ENCODE measurements around the gene UBALD1. TPM values are rescaled to one million over a fixed set of nuclear protein-coding genes. Genes with fewer than 3 reads are reported as not detected.
A peak's percentile ranks its signal among the peaks of the same experiment; 100 is the strongest.

The UBALD1 gene
- total and polyA plus RNA-seq, 2 donors (not counting 1 experiment from before 2014, with no cell fraction given): 2.2 to 3.6 TPM

GRCh38 chr16:4624827-4625559 lies 10.3 kb upstream of the UBALD1 start:
- Histone ChIP-seq H3K27me3 (ENCODE audit: control insufficient read depth, insufficient read depth, low read length) (no peaks in the 10 kb centered on the region), H3K4me1 (ENCODE audit: control insufficient read depth, extremely low read depth, insufficient read depth, low read length) (peaks cover 5% of the 10 kb centered on the region), H3K27ac (ENCODE audit: insufficient read depth, low read length) (peak overlapping the region; percentile 97), H3K36me3 (ENCODE audit: control insufficient read depth, insufficient read depth, low read length) (no peaks in the 10 kb centered on the region), H3K9ac (ENCODE audit: insufficient read depth, low read length) (peak overlapping the region; percentile 96), H3K4me2 (ENCODE audit: extremely low read depth, insufficient read depth, low read length) (peak overlapping the region; percentile 81), H3K79me2 (ENCODE audit: control insufficient read depth, insufficient read depth, low read length) (peaks cover 40% of the 10 kb centered on the region), H3K4me3 (replicated peaks in 1 of 4; ENCODE audit: control extremely low read depth in 1 of 4, insufficient read depth in 1 of 4, low read depth in 3 of 4, low read length in 4 of 4) (peak overlapping the region; percentile 70 to 90 (median 76)), H2AFZ (ENCODE audit: low read length) (peak overlapping the region; percentile 85), H3K9me3 (ENCODE audit: control insufficient read depth, insufficient read depth, low read depth, low read length) (no peaks in the 10 kb centered on the region), H4K20me1 (ENCODE audit: control insufficient read depth, extremely low read depth, insufficient read depth, low read length) (no peaks in the 10 kb centered on the region)
- DNase-seq (ENCODE audit: low read depth in 2 of 2): peak; percentile 66 to 67
- TF ChIP-seq EZH2 (IDR thresholded peaks at IDR 0.05; ENCODE audit: low read length, missing control alignments) (no peak), CTCF (conservative IDR thresholded peaks at IDR 0.05 in 1 of 2, IDR thresholded peaks at IDR 0.05 in 1 of 2; ENCODE audit: low read depth in 1 of 2, low read length in 2 of 2) (no peak)

DNA sequence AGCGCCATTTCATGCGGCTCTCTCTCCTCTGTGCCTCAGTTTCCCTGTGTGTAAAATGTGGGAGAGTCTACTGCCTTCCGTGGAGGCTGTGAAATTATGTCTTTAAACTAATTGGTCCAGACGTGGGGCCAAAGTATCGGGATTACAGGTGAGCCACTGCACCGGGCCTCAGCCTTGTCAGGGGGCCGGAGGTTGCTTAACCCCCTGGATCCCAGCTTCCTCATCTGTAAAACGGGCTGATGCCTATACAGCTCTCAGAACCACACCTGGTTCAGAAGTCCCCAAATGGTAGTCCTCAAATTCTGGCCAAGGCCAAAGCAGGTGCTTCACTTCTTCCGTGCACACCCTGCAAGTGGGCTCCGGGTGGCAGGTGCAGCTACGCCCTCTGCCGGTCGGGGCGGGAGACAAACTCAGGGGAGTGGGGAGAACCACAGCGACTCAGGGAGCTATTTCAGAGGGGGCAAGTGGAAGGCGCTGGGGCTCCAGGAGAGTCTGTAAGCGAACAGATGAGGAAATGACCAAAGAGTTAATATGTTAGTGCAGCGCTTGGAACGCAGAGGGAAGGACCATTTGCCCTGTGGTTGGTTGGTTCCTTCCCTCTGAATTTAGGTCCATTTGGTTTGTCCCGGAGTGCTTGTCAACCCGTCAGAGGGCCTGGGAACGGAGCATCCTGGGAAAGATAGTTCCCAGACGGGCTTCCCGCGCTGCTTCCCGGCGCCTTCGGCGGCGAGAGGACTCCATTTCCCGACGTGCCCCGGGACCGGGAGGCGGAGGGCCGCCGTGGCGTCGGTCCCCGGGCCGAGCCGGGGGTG lies 9.5 kb upstream of the UBALD1 start, which contains the start of gene MGRN1:
Gene MGRN1, plus strand, starts transcription at position 812 of the 812 bp plus-strand sequence. CDS start 135 bp downstream, outside the sequence.
- peak within 1 kb of the TSS; percentile 99 for H2AFZ ChIP-seq (ENCODE audit: low read length)
- DNase-seq (ENCODE audit: low read depth in 2 of 2): peak; percentile 98
- TF ChIP-seq EZH2 (IDR thresholded peaks at IDR 0.05; ENCODE audit: low read length, missing control alignments) (no peak), CTCF (conservative IDR thresholded peaks at IDR 0.05 in 1 of 2, IDR thresholded peaks at IDR 0.05 in 1 of 2; ENCODE audit: low read depth in 1 of 2, low read length in 2 of 2) (peak; percentile 87 to 95)

DNA sequence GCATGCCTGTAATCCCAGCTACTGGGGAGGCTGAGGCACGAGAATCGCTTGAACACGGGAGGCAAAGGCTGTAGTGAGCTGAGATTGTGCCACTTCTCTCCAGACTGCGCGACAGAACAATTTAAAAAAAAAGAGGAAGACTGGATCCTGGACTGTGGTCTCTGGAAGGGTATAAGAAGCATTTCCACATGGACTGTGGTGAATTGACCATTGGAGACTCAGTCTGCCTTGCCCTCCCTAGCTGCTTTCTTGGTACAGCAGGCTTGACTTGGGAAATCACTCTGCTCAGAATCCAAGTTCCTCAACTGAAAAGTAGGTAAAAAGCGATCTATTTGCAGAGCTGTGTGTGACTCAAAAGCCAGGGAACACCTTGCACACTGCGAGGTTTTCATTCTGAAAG lies 8.9 kb upstream of the UBALD1 start:
- H3K27ac ChIP-seq (ENCODE audit: insufficient read depth, low read length): no peak overlapping the region
- H3K4me2 ChIP-seq (ENCODE audit: extremely low read depth, insufficient read depth, low read length): no peak overlapping the region
- no peak overlapping the region for H3K9ac ChIP-seq (ENCODE audit: insufficient read depth, low read length)
- H3K4me3 ChIP-seq (replicated peaks in 1 of 4; ENCODE audit: control extremely low read depth in 1 of 4, insufficient read depth in 1 of 4, low read depth in 3 of 4, low read length in 4 of 4): no peak overlapping the region
- no peaks in the 10 kb centered on the region for H3K9me3 ChIP-seq (ENCODE audit: control insufficient read depth, insufficient read depth, low read depth, low read length)
- no peak for TF ChIP-seq EZH2 (IDR thresholded peaks at IDR 0.05; ENCODE audit: low read length, missing control alignments)
- peaks cover 30% of the 10 kb centered on the region for H3K79me2 ChIP-seq (ENCODE audit: control insufficient read depth, insufficient read depth, low read length)
- H2AFZ ChIP-seq (ENCODE audit: low read length): no peak overlapping the region
- DNase-seq (ENCODE audit: low read depth in 2 of 2): no peak
- H4K20me1 ChIP-seq (ENCODE audit: control insufficient read depth, extremely low read depth, insufficient read depth, low read length): no peaks in the 10 kb centered on the region
- peaks cover 5% of the 10 kb centered on the region for H3K4me1 ChIP-seq (ENCODE audit: control insufficient read depth, extremely low read depth, insufficient read depth, low read length)
- H3K36me3 ChIP-seq (ENCODE audit: control insufficient read depth, insufficient read depth, low read length): no peaks in the 10 kb centered on the region
- H3K27me3 ChIP-seq (ENCODE audit: control insufficient read depth, insufficient read depth, low read length): no peaks in the 10 kb centered on the region

More for the DNA sequence above, 9.5 kb upstream of the UBALD1 start, which contains the start of gene MGRN1:
- Histone ChIP-seq H3K9ac (ENCODE audit: insufficient read depth, low read length) (peak within 1 kb of the TSS; percentile 96), H3K36me3 (ENCODE audit: control insufficient read depth, insufficient read depth, low read length) (no peaks in the 10 kb centered on the region), H3K27ac (ENCODE audit: insufficient read depth, low read length) (peak within 1 kb of the TSS; percentile 97), H3K9me3 (ENCODE audit: control insufficient read depth, insufficient read depth, low read depth, low read length) (no peaks in the 10 kb centered on the region), H3K4me3 (replicated peaks in 1 of 4; ENCODE audit: control extremely low read depth in 1 of 4, insufficient read depth in 1 of 4, low read depth in 3 of 4, low read length in 4 of 4) (peak within 1 kb of the TSS; percentile 70 to 90 (median 76)), H3K79me2 (ENCODE audit: control insufficient read depth, insufficient read depth, low read length) (peaks cover 35% of the 10 kb centered on the region), H4K20me1 (ENCODE audit: control insufficient read depth, extremely low read depth, insufficient read depth, low read length) (no peaks in the 10 kb centered on the region), H3K4me2 (ENCODE audit: extremely low read depth, insufficient read depth, low read length) (peak within 1 kb of the TSS; percentile 83), H3K27me3 (ENCODE audit: control insufficient read depth, insufficient read depth, low read length) (no peaks in the 10 kb centered on the region), H3K4me1 (ENCODE audit: control insufficient read depth, extremely low read depth, insufficient read depth, low read length) (peaks cover 5% of the 10 kb centered on the region)

Data from fibroblast of lung (primary cell).